Inferior parietal cortex (tissue), 1 donor: ENCODE results near the gene TMOD1.
"Not testable (repeated sequence)": the region's sequence is repeated elsewhere in the genome, so short reads cannot be mapped to it uniquely, and the experiment has no call there.

Experiments
- DNase-seq: peaks from one replicate; pipeline ENCODE4 v3.0.0-alpha.2; 2016; ENCODE audit errors: extremely low spot score

Gene TMOD1

GRCh38 chr9:97594381-97594921 lies 93.0 kb downstream of the TMOD1 start:
- peak; percentile 25 for DNase-seq

GRCh38 chr9:97596906-97597305 lies 95.4 kb downstream of the TMOD1 start:
- DNase-seq = peak; percentile 35

- peak; percentile 88 for DNase-seq
Measured at GRCh38 chr9:97598461-97599288, 97.2 kb downstream of the TMOD1 start.

GRCh38 chr9:97599314-97599846 lies 97.9 kb downstream of the TMOD1 start:
- no peak for DNase-seq

- DNase-seq = no peak
Measured at GRCh38 chr9:97600531-97601227, 99.2 kb downstream of the TMOD1 start.

GRCh38 chr9:97601228-97601898 lies 99.9 kb downstream of the TMOD1 start:
- no peak for DNase-seq

GRCh38 chr9:97602430-97602829 lies 101.0 kb downstream of the TMOD1 start:
- DNase-seq = no peak

GRCh38 chr9:97604901-97605645 lies 103.6 kb downstream of the TMOD1 start:
- no peak for DNase-seq

GRCh38 chr9:97615439-97616072 lies 114.1 kb downstream of the TMOD1 start:
- DNase-seq = peak; percentile 93

- DNase-seq = no peak
Measured at GRCh38 chr9:97617939-97618416, 116.5 kb downstream of the TMOD1 start.

GRCh38 chr9:97620063-97620462 lies 118.6 kb downstream of the TMOD1 start:
- DNase-seq = not testable (repeated sequence)

- DNase-seq = not testable (repeated sequence)
Measured at GRCh38 chr9:97622483-97622882, 121.0 kb downstream of the TMOD1 start.

- DNase-seq = no peak
Measured at GRCh38 chr9:97623946-97624345, 122.5 kb downstream of the TMOD1 start.

GRCh38 chr9:97625620-97626019 lies 124.2 kb downstream of the TMOD1 start:
- DNase-seq = no peak

- DNase-seq = no peak
Measured at GRCh38 chr9:97627624-97628023, 126.2 kb downstream of the TMOD1 start.

GRCh38 chr9:97628668-97629067 lies 127.2 kb downstream of the TMOD1 start:
- no peak for DNase-seq

GRCh38 chr9:97629156-97629555 lies 127.7 kb downstream of the TMOD1 start:
- no peak for DNase-seq

GRCh38 chr9:97630591-97630990 lies 129.1 kb downstream of the TMOD1 start:
- no peak for DNase-seq

GRCh38 chr9:97632248-97632984 lies 130.9 kb downstream of the TMOD1 start:
- peak; percentile 71 for DNase-seq
